Parathyroid adenoma (tissue), 2 donors: ENCODE data around the gene CPNE1.

ENCODE experiments used
- H2AFZ ChIP-seq: fragments of 300-600 bp; sonication (generic); one replicate; pipeline ENCODE4 v1.7.0; 2017; ENCODE audit warnings: antibody characterized with exemption, mild to moderate bottlenecking
- H3K27ac ChIP-seq: fragments of 300-600 bp; sonication (generic); one replicate; pipeline ENCODE4 v1.7.0; 2017
- H3K27me3 ChIP-seq: fragments of 300-600 bp; sonication (generic); one replicate; pipeline ENCODE4 v1.7.0; 2017; ENCODE audit warnings: low read length; ENCODE audit not compliant: control insufficient read depth, insufficient read depth
- H3K36me3 ChIP-seq: fragments of 300-600 bp; sonication (generic); one replicate; pipeline ENCODE4 v1.7.0; 2017; ENCODE audit warnings: low read length; ENCODE audit not compliant: control insufficient read depth, insufficient read depth
- H3K4me1 ChIP-seq: fragments of 300-600 bp; sonication (generic); one replicate; pipeline ENCODE4 v1.7.0; 2017; ENCODE audit warnings: control low read depth
- H3K4me2 ChIP-seq: fragments of 300-600 bp; sonication (generic); one replicate; pipeline ENCODE4 v1.7.0; 2017; ENCODE audit warnings: low read length
- H3K4me3 ChIP-seq: fragments of 300-600 bp; sonication (generic); one replicate; pipeline ENCODE4 v1.7.0; 2017; ENCODE audit warnings: low read depth, low read length
- H3K79me2 ChIP-seq: fragments of 300-600 bp; sonication (generic); one replicate; pipeline ENCODE4 v1.7.0; 2017; ENCODE audit warnings: control low read depth
- H3K9ac ChIP-seq: fragments of 300-600 bp; sonication (generic); one replicate; pipeline ENCODE4 v1.7.0; 2017; ENCODE audit warnings: mild to moderate bottlenecking
- H3K9me3 ChIP-seq: fragments of 300-600 bp; sonication (generic); one replicate; pipeline ENCODE4 v1.7.0; 2017; ENCODE audit warnings: low read length; ENCODE audit not compliant: control insufficient read depth
- CTCF ChIP-seq: fragments of 300-600 bp; sonication (generic); IDR thresholded peaks from one replicate; pipeline ENCODE4 v1.7.0; 2017; ENCODE audit warnings: antibody characterized with exemption, mild to moderate bottlenecking
- donor health status: primary hyperparathyroidism.

CPNE1 gene

GRCh38 chr20:35661053-35661452 lies 3.6 kb downstream of the CPNE1 start:
- TF ChIP-seq CTCF = no peak
- H3K27ac ChIP-seq = no peak overlapping the region
- no peaks in the 10 kb centered on the region for H3K27me3 ChIP-seq
- no peaks in the 10 kb centered on the region for H3K36me3 ChIP-seq
- no peaks in the 10 kb centered on the region for H3K9me3 ChIP-seq
- H3K4me2 ChIP-seq = no peak overlapping the region
- peaks cover 18% of the 10 kb centered on the region for H3K4me1 ChIP-seq
- H3K4me3 ChIP-seq = no peak overlapping the region
- H3K79me2 ChIP-seq = peaks cover 71% of the 10 kb centered on the region
- no peak overlapping the region for H2AFZ ChIP-seq
- H3K9ac ChIP-seq = no peak overlapping the region

DNA sequence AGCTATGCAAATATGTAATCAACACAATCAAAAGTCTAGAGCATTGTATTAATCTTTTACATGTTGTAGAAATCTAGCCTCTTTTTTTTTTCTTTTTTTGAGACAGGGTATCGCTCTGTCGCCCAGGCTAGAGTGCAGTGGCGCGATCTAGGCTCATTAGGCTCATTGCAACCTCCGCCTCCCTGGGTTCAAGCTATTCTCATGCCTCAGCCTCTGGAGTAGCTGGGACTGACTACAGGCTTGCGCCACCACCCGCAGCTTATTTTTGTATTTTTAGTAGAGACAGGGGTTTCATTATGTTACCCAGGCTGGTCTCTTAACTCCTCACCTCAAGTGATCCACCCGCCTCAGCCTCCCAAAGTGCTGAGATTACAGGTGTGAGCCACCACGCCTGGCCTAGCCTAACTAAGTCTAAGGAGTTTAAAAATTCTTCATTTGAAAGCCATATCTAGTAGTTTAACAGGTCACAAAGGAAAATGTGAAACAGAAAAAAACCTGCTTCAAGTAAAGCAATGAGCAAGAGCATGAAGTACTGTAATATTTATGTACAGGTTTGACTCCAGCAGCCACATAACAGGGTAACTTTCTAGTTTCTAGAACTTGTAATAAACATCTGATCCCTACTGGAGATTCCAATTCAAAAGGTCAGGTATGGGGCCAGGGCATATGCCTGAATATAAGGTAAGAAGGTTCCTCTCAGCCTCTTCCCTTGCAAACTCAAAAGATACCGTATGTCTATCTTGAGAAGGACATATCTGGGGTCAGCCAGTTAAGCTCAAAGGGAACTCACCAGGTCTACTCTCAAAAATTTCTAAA lies 4.4 kb downstream of the CPNE1 start:
- H3K4me2 ChIP-seq = no peak overlapping the region
- no peak overlapping the region for H3K4me3 ChIP-seq
- TF ChIP-seq CTCF = no peak
- no peak overlapping the region for H2AFZ ChIP-seq
- H3K36me3 ChIP-seq = no peaks in the 10 kb centered on the region
- no peaks in the 10 kb centered on the region for H3K9me3 ChIP-seq
- H3K9ac ChIP-seq = no peak overlapping the region
- H3K27ac ChIP-seq = no peak overlapping the region
- no peaks in the 10 kb centered on the region for H3K27me3 ChIP-seq
- H3K79me2 ChIP-seq = peaks cover 71% of the 10 kb centered on the region
- peaks cover 18% of the 10 kb centered on the region for H3K4me1 ChIP-seq

GRCh38 chr20:35657271-35657670 lies 7.4 kb downstream of the CPNE1 start:
- Histone ChIP-seq H3K36me3 (no peaks in the 10 kb centered on the region), H3K27ac (no peak overlapping the region), H2AFZ (no peak overlapping the region), H3K4me1 (peaks cover 9% of the 10 kb centered on the region), H3K4me2 (no peak overlapping the region), H3K4me3 (no peak overlapping the region), H3K27me3 (no peaks in the 10 kb centered on the region), H3K79me2 (peaks cover 73% of the 10 kb centered on the region), H3K9ac (no peak overlapping the region), H3K9me3 (no peaks in the 10 kb centered on the region)
- no peak for TF ChIP-seq CTCF

GRCh38 chr20:35654415-35654814 lies 10.3 kb downstream of the CPNE1 start:
- no peak for TF ChIP-seq CTCF

DNA sequence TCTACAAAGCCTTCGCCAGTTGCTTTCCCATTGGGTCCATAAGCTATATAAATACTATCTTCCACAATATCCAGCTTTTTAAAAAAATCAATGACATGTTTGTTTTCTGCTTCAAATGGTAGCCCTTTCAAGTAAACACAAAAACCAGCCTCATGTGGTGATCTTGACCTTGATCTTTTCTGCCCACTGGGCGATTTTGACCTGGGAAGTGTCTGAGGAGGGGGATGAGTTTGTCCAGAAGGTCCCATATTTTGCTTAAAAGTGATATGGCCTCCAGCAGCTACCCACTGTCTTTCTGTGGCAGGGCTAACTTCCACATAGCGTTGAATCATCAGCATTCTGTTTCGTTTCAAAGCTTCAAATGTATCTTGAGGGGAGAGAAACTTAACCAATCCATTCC lies 10.8 kb downstream of the CPNE1 start:
- Histone ChIP-seq H3K9ac (no peak overlapping the region), H3K27ac (no peak overlapping the region), H3K4me2 (no peak overlapping the region), H3K27me3 (no peaks in the 10 kb centered on the region), H3K79me2 (peaks cover 44% of the 10 kb centered on the region), H3K9me3 (no peaks in the 10 kb centered on the region), H2AFZ (no peak overlapping the region), H3K4me3 (no peak overlapping the region), H3K36me3 (no peaks in the 10 kb centered on the region), H3K4me1 (peaks cover 2% of the 10 kb centered on the region)
- no peak for TF ChIP-seq CTCF

More at GRCh38 chr20:35654415-35654814, 10.3 kb downstream of the CPNE1 start:
- no peaks in the 10 kb centered on the region for H3K36me3 ChIP-seq
- H3K4me3 ChIP-seq = no peak overlapping the region
- no peak overlapping the region for H2AFZ ChIP-seq
- no peak overlapping the region for H3K4me2 ChIP-seq
- H3K9me3 ChIP-seq = no peaks in the 10 kb centered on the region
- peaks cover 2% of the 10 kb centered on the region for H3K4me1 ChIP-seq
- no peaks in the 10 kb centered on the region for H3K27me3 ChIP-seq
- H3K9ac ChIP-seq = no peak overlapping the region
- no peak overlapping the region for H3K27ac ChIP-seq
- H3K79me2 ChIP-seq = peaks cover 48% of the 10 kb centered on the region
